Astrocyte of the cerebellum (primary cell): Measurements from ENCODE around the gene IBA57.
A peak's percentile ranks its signal among the peaks of the same experiment; 100 is the strongest.

ENCODE experiments used
- DNase-seq: peaks from one replicate; pipeline ENCODE4 v3.0.0-alpha.2; 2011; ENCODE audit warnings: low read depth
- H3K4me3 ChIP-seq: 2 replicates; pipeline ENCODE4 v1.5.1; 2011; ENCODE audit warnings: mild to moderate bottlenecking, low read depth, low read length, moderate library complexity
- in situ Hi-C: cut with HindIII; loops from 2 replicates; pipeline ENCODE4 v1.10.0; 2017; ENCODE audit warnings: low sequenced_read_pairs
- TF ChIP-seq, protein P1 (sequence below): IDR thresholded peaks from 2 replicates; pipeline ENCODE4 v1.5.1; 2012; ENCODE audit warnings: low read length, low read depth, moderate library complexity, mild to moderate bottlenecking; ENCODE audit errors: missing control alignments

IBA57 gene

DNA sequence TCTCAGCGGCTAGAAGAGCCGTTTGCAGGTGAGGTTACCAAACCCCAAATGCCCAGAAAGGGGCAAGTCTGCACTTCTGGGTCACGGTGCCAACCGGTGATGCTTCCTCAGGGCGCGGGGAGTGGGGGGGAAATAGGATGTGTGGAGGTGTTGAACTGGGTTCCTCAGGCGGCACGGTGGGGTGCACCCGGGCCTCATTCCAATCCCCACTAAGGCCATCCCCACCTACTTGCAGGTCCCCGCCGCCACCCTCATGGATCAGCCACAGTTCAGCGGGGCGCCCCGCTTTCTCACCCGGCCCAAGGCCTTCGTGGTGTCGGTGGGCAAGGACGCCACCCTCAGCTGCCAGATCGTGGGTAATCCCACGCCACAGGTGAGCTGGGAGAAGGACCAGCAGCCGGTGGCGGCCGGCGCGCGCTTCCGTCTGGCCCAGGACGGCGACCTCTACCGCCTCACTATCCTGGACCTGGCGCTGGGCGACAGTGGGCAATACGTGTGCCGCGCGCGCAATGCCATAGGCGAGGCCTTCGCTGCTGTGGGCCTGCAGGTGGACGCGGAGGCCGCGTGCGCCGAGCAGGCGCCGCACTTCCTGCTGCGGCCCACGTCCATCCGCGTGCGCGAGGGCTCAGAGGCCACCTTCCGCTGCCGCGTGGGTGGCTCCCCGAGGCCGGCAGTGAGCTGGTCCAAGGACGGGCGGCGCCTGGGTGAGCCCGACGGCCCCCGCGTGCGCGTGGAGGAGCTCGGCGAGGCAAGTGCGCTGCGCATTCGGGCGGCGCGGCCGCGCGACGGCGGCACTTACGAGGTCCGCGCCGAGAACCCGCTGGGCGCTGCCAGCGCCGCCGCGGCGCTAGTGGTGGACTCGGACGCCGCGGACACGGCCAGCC is 46.2 kb downstream of the IBA57 start:
- in situ Hi-C loops: loop anchor here (5.0 kb wide), 1 partner anchor 104 kb away; the partner anchor contains the start of gene MRPL55
- H3K4me3 ChIP-seq: no peak overlapping the region
- DNase-seq: no peak
- TF ChIP-seq, protein P1, sequence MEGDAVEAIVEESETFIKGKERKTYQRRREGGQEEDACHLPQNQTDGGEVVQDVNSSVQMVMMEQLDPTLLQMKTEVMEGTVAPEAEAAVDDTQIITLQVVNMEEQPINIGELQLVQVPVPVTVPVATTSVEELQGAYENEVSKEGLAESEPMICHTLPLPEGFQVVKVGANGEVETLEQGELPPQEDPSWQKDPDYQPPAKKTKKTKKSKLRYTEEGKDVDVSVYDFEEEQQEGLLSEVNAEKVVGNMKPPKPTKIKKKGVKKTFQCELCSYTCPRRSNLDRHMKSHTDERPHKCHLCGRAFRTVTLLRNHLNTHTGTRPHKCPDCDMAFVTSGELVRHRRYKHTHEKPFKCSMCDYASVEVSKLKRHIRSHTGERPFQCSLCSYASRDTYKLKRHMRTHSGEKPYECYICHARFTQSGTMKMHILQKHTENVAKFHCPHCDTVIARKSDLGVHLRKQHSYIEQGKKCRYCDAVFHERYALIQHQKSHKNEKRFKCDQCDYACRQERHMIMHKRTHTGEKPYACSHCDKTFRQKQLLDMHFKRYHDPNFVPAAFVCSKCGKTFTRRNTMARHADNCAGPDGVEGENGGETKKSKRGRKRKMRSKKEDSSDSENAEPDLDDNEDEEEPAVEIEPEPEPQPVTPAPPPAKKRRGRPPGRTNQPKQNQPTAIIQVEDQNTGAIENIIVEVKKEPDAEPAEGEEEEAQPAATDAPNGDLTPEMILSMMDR: no peak

DNA sequence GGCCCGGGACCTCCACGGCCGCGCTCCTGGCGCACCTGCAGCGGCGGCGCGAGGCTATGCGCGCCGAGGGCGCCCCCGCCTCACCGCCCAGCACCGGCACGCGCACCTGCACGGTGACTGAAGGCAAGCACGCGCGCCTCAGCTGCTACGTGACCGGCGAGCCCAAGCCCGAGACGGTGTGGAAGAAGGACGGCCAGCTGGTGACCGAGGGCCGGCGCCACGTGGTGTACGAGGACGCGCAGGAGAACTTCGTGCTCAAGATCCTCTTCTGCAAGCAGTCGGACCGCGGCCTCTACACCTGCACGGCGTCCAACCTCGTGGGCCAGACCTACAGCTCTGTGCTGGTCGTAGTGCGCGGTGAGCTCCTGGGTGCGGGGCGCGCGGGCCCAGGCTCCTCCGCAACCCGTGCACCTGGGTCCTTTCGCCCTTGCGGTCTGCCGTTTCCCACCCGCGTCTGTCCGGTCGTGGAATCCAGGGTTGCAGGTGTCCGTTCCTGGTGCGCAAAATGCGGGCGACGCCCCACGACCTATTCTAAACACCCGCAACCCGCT is 46.9 kb downstream of the IBA57 start:
- TF ChIP-seq, protein P1: no peak
- in situ Hi-C loops: loop anchor here (5.0 kb wide), 1 partner anchor 105 kb away; the partner anchor contains the start of gene MRPL55
- peak overlapping the region; percentile 37 for H3K4me3 ChIP-seq
- DNase-seq: no peak

DNA sequence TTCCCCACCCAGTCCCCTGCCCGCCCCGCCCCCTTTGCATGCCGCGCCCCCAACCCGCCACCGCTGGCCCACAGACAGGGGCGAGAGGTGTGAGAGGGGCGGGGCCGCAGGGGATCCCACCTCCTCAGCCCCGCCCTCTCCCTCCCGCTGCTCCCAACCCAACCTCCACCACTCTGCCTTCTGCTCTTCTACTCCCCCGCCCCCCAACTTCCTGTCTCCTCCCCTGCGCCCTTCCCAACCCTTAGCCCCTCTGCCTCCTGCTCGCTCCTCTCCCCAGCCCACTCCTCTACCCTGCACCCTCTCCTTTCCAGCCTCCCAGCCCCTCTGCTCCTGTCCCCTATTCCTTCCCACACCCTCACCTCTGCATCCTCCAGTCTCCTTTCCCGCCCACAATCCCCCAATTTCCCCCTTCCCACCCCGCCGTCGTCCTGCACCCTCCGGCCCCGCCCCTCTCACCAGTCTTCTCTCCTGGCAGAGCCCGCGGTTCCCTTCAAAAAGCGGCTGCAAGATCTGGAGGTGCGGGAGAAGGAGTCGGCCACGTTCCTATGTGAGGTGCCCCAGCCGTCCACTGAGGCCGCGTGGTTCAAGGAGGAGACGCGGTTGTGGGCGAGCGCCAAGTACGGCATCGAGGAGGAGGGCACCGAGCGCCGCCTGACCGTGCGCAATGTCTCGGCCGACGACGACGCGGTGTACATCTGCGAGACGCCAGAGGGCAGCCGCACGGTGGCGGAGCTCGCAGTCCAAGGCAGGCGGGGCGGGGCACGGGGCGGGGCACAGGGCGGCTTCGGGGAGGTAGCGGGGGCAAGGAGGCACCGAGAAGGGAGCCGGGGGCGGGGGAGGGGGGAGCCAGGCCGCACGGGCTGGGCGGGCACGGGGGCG is 47.6 kb downstream of the IBA57 start:
- TF ChIP-seq, protein P1: peak; percentile 55
- DNase-seq: peak; percentile 13
- in situ Hi-C loops: loop anchor here (5.0 kb wide), 1 partner anchor 106 kb away; the partner anchor contains the start of gene MRPL55

DNA sequence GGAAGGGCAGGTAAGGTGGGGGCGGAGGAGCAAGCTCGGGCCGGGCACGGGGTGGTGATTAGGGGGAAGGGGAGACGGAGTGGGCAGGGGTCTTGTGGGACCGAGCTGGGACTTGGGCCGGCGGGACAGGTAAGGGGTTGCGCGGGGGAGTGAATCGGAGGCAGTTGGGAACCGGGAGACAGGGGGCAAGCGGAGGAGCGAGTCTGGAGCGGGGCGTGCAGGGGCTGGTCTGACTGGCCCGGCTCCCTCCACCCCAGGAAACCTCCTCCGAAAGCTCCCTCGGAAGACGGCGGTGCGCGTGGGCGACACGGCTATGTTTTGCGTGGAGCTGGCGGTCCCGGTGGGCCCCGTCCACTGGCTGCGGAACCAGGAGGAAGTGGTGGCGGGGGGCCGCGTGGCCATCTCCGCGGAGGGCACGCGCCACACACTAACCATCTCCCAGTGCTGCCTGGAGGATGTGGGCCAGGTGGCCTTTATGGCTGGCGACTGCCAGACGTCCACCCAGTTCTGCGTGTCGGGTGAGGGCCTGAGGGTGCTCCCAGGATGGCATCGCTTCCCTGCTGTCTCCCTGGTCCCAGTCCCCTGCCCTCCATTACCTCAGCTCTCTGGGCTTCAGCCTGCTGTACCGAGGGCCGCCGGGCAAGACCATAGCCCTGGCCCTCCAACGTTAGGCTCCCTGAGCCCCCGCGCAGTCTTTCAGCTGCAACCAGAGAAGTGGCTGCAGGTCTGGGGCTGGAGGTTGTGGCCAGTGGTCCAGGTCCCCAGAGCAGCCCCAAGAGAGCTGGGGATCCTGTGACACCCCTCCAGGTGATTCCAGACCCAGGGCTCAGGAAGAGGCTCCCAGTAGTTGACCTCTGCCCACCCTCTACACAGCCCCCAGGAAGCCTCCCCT is 48.6 kb downstream of the IBA57 start:
- TF ChIP-seq, protein P1: no peak
- in situ Hi-C loops: loop anchor here (5.0 kb wide), 1 partner anchor 107 kb away; the partner anchor contains the start of gene MRPL55
- peak overlapping the region; percentile 37 for H3K4me3 ChIP-seq
- no peak for DNase-seq

More for the DNA sequence above, 47.6 kb downstream of the IBA57 start:
- H3K4me3 ChIP-seq: peak overlapping the region; percentile 37

DNA sequence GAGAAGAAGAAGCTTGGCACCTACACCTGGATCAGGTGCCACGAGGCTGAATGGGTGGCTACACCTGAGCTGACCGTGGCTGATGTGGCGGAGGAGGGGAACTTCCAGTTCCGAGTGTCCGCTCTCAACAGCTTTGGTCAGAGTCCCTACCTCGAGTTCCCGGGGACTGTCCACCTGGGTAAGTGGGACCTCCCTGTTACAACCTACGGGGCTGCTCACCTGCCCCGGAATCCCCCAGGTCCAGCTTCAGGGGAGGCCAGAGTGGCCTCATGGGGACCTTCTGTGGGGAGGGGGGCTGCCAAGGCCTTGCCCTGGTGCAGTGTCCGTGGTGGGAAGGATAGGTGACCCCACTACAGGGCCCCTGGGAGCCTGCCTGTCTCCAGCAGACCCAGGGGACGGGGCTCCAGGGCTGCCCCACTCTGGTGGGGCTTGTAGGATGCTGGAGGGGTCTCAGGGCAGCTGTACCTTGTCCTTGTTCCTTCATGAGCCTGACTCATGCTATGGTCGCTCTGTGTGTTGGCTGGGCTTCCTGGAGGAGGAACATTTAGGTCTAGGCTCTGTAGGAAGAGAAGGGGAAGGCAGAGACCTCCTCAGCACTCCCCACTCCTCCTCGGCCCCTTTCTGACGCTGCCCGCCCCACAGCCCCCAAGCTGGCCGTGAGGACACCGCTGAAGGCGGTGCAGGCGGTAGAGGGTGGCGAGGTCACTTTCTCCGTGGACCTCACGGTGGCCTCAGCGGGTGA is 49.5 kb downstream of the IBA57 start:
- in situ Hi-C loops: loop anchor here (5.0 kb wide), 1 partner anchor 108 kb away; the partner anchor contains the start of gene MRPL55
- TF ChIP-seq, protein P1: no peak
- H3K4me3 ChIP-seq: no peak overlapping the region

More for the DNA sequence above, 49.5 kb downstream of the IBA57 start:
- no peak for DNase-seq
